Body of pancreas (tissue), 4 donors: ENCODE results near the gene DOCK3.

Experiments
- POLR2A ChIP-seq, 3 donors: fragments of 450-650 bp; IDR thresholded peaks; one replicate each; pipeline ENCODE4 v1.6.1; 2016; ENCODE audit warnings: antibody characterized with exemption in 3 of 3, mild to moderate bottlenecking in 2 of 3
- TF ChIP-seq, protein P1 (sequence below), 7 experiments: fragments of 450-650 bp in 4 of 7; fragments of 200-600 bp in 3 of 7; sonication (generic) in 3 of 7; IDR thresholded peaks; one replicate each; pipeline ENCODE4 v1.5.1; 2016 to 2019; ENCODE audit warnings: antibody characterized with exemption in 7 of 7

DNA sequence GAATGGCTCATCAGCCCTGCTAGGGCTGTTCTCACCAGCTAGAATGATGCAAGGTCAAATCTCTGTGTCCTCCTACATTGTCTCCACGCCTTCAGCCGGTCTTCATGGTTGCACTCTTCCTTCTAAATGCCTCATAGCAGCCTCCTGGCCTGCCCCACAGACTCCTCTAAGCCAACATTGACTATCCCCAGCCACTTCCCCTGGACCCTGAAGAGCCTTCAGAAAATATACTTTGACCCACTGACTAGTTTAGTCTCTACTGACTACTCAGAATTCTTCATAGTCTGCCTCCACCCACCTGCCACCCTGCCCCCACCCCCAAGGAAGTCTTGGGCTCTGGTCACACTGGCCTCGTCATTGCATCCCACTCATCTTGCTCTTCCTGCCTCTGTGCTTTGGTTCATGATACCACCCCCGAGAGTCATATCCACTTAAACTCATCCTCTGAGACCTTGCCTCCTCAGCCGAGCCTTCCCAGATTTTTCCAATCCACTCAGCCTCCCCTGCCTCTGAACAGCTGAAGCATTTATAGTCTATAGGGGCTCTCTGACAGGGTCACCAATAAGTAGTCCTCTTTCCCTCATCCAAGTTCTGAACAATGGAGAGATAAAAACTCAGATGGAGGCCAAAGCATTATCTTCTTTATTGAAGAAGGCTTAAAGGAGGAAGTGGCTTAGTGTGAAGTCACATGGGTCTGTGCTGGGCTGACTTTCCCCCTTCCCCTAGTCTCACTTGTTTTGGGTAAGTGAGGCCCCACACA, 9.5 kb upstream of the DOCK3 start:
- TF ChIP-seq, protein P1, sequence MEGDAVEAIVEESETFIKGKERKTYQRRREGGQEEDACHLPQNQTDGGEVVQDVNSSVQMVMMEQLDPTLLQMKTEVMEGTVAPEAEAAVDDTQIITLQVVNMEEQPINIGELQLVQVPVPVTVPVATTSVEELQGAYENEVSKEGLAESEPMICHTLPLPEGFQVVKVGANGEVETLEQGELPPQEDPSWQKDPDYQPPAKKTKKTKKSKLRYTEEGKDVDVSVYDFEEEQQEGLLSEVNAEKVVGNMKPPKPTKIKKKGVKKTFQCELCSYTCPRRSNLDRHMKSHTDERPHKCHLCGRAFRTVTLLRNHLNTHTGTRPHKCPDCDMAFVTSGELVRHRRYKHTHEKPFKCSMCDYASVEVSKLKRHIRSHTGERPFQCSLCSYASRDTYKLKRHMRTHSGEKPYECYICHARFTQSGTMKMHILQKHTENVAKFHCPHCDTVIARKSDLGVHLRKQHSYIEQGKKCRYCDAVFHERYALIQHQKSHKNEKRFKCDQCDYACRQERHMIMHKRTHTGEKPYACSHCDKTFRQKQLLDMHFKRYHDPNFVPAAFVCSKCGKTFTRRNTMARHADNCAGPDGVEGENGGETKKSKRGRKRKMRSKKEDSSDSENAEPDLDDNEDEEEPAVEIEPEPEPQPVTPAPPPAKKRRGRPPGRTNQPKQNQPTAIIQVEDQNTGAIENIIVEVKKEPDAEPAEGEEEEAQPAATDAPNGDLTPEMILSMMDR (IDR thresholded peaks at IDR 0.05), result no peak
- TF ChIP-seq POLR2A (IDR thresholded peaks at IDR 0.05), result no peak
